GM19467 (cell line): Measurements from ENCODE around the gene SLC19A3.
A peak's percentile ranks its signal among the peaks of the same experiment; 100 is the strongest.
"Not testable (repeated sequence)": the region's sequence is repeated elsewhere in the genome, so short reads cannot be mapped to it uniquely, and the experiment has no call there.

Source experiments
- ATAC-seq: cut with Tn5 transposase; IDR thresholded peaks from one replicate; pipeline ENCODE4 v1.9.1; 2021; ENCODE audit warnings: mild to moderate bottlenecking, moderate library complexity; ENCODE audit not compliant: unreplicated experiment

The SLC19A3 gene

DNA sequence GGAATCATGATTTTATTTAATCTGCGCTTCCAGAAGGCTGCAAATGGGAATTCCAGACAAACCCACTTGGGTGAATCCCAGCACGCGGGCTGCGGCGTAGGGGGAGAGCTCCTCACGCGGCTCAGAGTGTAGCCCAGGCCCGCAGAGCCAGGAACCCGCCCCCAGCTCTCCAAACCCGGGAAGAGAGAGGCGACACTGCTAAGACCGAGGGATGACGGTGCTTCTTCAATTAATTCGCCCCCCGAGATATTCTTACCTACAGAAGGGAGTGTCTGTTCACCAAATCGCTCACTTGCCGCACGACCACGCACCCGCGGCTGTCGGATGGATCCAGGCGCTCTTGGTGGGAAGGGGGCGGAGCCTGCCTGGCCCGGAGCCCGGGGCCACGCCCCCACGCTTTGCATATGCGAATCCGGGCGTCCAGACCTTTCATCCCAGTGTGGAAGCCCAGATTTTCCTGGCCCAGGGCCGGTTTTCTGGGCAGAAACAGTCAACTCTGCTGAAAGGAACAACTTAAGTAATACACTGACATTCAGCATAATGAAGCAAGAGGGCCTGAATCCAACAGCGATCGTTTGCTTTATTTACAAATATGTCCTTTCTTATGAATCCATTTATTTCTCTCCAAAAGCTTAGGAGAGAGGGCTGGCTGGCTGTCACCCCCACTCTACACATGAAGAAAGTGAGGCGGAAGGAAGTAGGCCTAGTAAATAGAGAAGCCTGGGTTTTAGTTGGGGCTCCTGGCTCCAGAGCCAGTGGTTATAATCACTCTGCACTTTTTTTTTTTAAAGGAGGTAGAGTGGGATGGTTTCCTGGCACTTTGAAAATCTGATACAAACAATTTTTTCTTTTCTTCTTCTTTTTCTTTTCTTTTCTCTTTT, at the start of gene SLC19A3:
Gene SLC19A3 (minus strand): TSS at position 342 of the 881 bp plus-strand sequence. CDS start 15,710 bp downstream, outside the sequence.
- no peak for ATAC-seq

DNA sequence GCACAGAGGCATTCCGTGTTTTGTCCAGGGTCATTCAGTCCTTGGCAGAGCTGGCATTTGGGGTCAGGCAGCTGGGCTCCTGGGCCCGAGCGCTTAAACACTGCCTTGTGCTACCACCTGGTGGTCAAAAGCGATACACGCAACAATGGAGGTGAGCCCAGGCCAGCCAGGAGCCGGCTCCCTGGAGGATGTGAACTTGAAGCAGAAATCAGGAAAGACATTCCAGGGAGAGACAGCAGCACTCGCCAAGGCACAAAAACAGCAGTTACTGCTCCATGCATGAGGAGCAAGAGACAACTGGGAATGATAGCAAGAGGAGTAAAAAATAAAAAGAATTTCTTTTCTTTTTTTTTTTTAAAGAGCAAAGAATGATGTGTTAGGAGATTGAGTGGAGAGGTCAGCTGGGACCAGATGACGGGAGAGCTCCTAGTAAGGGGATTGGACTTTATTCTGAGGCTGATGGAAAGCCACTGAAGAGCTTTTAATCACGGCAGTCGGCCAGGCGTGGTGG, 48.6 kb upstream of the SLC19A3 start:
- ATAC-seq, result peak; percentile 93

DNA sequence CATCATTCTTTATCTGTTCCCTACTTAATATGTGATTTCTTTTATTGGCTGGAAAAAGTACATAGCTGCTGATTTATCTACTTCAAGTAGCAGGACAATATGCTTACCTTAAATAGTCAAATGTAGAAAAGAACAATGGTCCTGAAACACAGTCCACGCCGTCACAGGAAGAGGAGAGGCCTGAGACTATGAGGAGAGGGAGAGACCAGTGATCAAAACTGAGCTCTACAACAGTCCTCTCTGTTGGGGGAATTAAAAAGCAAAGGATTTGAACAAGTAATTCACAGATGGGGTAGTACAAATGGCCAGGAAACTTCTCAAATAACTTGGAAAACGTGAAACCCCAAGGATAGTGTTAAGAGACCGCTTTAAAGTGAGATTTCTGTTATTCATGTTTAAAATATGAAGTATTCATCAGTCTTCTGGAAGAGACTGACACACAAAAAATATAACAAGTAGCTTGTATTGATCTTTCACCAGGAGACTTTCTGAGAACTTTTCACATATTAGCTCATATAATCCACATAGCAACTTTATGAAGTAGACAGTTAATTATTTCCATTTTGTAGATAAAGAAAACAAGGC, 48.1 kb upstream of the SLC19A3 start:
- no peak for ATAC-seq

DNA sequence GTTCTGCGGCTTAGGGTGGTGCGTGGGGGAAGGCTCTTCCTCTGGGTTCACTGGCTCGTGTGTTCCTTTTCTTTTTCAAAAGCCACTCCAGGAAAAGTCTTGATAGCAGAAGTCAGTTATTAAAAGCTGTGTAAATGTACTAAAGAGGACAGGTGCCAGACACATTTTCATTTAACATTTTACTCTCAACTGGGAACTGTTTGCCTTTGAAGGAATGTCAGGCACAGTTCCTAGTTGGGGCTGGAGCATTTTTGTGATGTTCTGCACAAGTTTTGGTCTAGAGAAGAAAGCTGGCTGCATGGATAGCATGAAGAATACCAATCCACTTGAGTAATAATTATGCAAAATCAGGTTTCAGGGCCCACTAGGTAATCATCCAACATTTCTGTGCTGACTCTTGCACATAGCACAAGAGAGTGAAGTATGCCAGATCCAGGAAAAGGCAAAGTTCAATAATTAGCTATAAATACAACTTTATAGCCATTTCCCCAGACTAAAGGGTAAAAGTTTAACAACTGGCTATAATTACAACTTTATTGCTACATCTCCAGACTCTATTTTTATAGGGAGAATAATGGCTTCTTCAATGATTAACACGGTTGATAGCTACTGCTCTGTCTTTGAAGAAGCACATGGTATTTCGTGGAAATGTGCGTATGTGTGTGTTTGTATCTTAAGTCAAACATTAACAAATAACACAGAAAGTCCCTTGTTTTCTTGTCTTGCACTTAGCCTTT, 44.1 kb upstream of the SLC19A3 start:
- ATAC-seq, result no peak

DNA sequence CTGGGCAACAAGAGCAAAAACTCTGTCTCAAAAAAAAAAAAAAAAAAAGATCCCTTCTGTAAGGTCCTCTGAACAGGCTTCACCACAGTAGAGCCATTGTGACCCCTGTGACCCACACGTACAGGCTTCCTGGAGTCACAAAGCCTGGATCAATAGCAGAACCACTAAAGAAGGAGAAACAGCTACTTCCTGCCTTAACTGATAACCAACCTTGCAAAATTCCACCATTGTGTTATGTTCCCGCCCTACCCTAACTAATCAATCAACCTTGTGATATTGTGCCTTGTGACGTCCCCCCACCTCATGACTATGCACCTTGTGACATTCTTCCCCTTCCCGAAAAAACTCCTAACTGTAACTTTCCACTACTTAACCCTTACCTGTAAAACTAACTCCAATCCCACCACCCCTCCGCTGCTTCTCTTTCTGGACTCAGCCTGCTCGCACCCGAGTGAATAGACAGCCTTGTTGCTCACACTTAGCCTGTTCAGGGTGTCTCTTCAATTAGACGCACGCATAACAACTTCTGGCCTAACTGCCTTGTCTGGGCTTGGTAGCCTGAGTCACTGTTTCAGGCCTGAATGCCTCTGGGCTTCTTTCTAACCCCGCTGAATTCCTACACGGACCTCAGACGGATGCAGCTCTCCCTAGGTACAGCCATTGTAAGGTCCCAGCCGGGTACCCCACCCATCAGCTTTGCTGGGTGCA, 41.7 kb upstream of the SLC19A3 start:
- ATAC-seq, result no peak

DNA sequence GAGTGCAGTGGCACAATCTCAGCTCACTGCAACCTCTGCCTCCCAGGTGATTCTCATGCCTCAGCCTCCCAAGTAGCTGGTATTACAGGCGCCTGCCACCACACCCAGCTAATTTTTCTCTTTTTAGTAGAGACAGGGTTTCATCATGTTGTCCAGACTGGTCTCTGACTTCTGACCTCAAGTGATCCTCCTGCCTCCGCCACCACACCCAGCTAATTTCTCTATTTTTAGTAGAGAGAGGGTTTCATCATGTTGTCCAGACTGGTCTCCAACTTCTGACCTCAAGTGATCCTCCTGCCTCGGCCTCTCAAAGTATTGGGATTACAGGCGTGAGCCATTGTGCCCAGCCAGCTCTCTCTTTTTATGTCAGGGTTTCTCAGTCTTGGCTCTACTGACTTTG, 38.4 kb upstream of the SLC19A3 start:
- ATAC-seq, result not testable (repeated sequence)

DNA sequence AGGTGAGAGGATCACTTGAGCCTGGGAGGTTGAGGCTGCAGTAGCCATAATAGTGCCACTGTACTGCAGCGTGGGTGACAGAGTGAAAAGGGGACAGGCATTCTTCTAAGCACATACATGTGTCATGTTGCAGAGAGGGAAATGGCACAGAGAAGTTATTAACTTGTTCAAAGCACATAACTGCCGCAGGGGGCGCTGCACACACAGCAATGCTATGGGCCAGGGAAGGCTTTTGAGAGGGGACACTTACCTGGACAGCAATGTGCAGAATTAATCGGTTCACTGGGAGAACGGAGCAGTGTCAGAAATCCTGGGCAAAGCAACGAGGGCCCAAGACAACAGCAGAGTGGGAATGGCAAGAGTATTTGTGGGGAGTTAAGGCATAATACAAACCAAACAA, 30.3 kb upstream of the SLC19A3 start:
- ATAC-seq, result no peak

DNA sequence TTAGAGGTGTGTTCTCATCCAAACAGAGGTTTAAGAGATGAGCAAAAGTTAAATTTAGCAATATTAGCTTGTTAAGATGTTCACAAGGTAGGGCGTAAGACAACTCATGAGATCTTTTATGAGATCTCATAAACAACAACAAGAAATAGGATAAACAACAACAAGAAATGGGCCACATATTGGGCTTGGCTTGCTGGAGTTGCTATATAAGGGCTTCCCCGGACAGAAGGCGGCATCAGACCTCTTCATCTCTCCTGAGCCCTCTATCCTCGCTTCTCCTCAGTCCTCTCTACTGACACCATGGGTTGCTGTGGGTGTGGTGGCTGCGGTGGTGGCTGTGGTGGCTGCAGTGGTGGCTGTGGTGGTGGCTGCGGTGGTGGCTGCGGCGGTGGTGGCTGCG, 27.8 kb upstream of the SLC19A3 start, which contains the start of gene SCYGR8:
Gene SCYGR8 (plus strand): TSS at position 301 of the 400 bp plus-strand sequence. CDS start 0 bp downstream, at position 301.
- no peak for ATAC-seq

DNA sequence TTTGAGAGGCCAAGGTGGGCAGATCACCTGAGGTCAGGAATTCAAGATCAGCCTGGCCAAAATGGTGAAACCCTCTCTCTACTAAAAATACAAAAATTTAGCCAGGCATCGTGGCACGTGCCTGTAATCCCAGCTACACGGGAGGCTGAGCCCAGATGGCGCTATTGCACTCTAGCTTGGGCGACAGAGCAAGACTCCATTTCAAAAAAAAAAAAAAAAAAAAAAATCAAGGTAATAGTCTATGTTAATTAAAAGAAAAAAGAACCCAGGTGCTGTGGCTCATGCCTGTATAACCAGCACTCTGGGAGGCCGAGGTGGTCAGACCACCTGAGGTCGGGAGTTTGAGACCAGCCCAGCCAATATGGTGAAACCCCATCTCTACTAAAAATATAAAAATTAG, 22.9 kb upstream of the SLC19A3 start:
- not testable (repeated sequence) for ATAC-seq

DNA sequence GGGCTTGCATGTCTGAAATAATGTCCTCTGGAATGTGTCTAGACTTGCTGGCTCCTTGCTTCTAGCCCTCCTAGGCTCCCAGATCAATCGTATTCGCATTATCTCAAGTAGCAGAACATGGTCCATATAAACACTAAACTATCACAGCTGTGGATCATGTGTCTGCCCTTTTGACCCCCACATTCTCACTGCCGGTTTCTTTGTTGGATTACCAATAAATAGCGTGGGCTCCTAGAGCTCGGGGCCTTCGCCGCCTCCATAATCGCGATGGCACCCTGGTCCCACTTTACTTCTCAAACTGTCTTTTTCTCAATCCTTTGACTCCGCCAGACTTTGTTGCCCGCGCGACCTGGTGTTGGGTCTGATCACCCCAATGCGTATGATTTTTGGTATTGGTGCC, 21.5 kb upstream of the SLC19A3 start:
- ATAC-seq, result no peak

DNA sequence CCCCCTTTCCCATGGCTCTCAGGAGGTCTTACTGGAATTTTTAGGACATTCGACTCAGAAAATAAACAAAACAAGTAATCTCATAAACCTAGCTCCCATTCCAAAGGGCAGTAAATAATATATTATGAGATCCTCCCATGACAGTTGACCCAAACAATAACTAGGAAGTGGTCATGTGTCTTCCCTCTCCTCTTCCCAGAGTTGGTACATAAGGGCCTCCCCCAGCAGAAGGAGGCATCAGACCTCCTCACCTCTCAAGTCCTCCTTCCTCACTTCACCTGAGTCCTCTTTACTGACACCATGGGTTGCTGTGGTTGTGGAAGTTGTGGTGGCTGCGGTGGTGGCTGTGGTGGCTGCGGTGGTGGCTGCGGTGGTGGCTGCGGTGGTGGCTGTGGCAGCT, 10.2 kb upstream of the SLC19A3 start, which contains the start of gene SCYGR7:
Gene SCYGR7 (plus strand): TSS at position 301 of the 400 bp plus-strand sequence. CDS start 0 bp downstream, at position 301.
- no peak for ATAC-seq

DNA sequence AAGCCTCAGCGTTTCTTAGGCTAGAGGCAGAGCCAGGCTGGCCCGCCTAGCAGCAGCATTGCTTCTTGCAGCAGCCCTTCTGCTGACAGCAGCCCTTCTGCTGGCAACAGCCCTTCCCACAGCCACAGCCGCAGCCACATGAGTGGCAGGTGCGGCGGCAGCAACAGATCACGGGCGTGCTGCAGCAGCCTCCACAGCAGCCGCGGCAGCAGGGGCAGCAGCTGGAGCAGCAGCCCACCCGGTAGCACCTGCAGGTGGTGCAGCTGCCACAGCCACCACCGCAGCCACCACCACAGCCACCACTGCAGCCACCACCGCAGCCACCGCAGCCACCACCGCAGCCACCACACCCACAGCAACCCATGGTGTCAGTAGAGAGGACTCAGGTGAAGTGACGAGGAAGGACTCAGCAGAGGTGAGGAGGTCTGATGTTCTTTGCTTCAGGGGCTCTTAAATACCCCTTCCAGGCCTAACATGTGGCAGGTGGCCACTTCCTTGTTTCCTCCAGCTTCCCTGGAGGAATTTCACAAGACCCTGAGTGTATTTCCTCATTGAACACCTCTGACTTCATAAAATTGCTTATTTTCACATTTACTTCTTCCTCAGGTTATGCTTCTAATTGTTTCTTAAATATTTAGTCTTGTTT, 6.7 kb upstream of the SLC19A3 start, which contains the start of gene SCYGR6:
Gene SCYGR6 (minus strand): TSS at position 364 of the 646 bp plus-strand sequence. CDS start 0 bp downstream, at position 364.
- ATAC-seq, result no peak

DNA sequence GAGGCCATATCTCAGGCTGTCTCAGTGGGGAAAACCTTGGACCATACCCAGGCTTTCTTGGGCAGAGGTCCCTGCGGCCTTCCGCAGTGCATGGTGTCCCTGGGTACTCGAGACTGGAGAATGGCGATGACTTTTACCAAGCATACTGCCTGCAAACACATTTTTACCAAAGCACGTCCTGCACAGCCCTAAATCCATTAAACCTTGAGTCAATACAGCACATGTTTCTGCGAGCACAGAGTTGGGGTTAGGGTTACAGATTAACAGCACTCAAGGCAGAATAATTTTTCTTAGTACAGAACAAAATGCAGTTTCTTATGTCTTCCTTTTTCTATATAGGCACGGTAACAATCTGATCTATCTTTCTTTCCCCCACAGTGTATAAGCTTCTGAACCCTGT, 5.0 kb upstream of the SLC19A3 start:
- ATAC-seq, result not testable (repeated sequence)

DNA sequence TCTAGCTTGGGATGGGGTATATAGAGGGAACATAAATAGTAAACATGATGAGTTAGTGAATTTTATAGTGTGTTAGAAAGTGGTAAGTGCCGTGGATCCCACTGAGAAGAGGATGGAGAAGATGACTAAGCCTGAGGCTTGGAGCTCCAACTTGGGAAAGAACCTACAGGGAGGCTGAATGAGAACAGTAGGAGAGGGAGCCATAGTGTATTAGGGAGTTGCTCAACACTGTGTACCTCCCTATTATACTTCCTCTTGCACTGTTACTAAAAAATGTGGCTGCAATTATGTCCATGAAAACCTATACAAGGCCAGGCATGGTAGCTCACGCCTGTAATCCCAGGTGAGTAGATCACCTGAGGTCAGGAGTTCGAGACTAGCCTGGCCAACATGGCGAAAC, 2.9 kb upstream of the SLC19A3 start:
- ATAC-seq, result no peak

DNA sequence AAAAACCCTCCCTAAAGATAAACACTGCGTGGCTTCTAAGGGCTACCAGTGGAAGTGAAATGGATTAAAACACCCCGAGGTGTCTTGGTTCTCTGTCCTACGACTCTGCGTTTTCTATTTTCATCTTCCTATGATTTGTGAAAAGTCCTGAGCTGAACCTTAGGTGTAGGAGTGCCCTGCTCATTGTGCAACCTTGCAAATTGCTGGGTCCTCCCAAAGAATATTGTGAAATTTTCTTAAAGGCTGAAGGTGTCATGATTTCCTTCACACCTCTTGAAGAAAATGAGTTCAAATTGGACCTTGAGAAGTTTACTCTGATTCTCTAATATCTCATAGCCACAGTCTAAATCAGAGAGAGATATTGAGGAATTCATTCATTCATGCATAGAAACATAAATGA, 1.8 kb upstream of the SLC19A3 start:
- ATAC-seq, result no peak

DNA sequence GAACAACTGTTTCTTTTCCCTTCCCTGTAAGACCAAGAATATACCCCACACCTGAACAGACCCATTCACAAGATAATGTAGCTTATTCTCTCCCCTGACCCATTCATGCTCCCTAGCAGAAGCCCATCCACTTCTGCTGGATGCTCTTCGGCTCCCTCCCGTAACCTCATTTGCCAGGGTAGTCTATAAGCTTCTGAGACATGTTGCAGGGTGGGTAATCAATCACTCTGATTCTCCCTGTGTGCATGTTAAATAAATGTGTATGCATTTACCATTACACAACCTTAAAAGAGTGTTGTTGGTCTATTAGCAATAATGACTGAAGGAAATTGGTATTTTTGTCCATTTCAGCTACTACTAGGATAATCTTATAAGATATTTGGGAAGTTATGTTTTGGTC, 1.3 kb downstream of the SLC19A3 start:
- ATAC-seq, result no peak

DNA sequence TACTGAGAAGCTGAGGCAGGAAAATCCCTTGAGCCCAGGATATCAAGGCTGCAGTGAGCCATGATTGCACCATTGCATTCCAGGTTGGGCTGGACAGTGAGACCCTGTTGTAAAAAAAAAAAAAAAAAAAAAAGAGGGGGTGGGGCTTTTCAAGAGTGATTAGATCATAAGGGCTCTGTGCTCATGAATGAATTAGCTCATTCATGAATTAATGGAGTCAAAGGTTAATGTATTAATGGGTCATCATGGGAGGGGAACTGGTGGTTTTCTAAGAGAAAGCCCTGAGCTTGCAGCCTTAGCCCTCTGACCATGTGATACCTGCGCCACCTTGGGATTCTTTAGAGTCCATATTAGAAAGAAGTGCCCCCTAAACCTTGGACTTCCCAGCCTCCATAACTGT, 4.5 kb downstream of the SLC19A3 start:
- ATAC-seq, result no peak

DNA sequence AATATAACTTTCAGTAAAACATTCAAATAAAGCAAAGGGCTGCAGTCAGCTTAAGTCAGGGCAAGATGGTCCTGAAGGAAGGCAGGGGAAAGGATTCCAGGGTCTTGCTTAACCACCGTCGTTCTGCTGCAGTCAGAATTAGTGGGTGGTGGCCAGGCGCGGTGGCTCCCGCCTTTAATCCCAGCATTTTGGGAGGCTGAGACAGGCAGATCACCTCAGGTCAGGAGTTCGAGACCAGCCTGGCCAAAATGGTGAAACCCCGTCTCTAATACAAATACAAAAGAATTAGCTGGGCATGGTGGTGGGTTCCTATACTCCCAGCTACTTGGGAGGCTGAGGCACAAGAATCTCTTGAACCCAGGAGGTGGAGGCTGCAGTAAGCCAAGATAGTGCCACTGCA, 6.8 kb downstream of the SLC19A3 start:
- ATAC-seq, result no peak

DNA sequence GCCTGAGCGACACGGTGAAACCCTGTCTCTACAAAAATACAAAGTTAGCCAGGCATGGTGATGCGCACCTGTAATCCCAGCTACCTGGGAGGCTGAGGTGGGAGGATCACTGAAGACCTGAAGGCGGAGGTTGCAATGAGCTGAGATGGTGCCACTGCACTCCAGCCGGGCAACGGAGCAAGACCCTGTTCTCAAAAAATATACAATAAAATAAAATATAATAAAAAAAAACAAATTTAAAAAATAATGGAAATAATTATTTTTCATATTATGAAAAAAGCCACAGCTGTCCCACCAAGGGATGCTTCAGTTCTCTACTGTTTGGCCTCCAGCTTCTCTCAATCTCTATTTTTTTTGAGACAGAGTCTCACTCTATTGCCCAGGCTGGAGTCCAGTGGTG, 10.4 kb downstream of the SLC19A3 start:
- ATAC-seq, result no peak

DNA sequence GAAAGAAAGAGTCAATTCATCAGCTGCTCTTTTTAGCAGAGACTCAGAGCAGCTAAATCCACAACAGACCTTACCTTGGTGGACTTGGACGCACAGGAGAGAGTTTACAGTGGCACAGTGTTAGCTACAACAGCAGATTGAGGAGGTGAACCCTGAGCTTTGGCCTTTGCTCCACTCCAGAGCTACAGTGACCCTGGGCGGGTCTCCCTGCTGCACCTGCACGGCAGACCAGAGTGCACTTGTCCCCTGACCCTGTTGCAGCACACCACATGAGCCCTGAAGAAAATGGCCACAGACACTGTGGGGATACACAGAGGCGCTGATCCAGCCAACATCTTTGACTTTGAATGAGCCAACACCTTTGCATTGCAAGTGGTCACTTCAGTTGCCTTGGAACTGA, 11.0 kb downstream of the SLC19A3 start:
- no peak for ATAC-seq
